GM12892 (cell line): ENCODE results near the gene OPTN.

Experiments used
- POLR2A ChIP-seq: IDR thresholded peaks from 2 replicates; pipeline ENCODE4 v1.6.1; 2011; ENCODE audit warnings: low read depth, low read length, control low read depth
- POLR2AphosphoS5 ChIP-seq: IDR thresholded peaks from 2 replicates; pipeline ENCODE4 v1.6.1; 2011; ENCODE audit warnings: low read depth, low read length, control low read depth
- TAF1 ChIP-seq: IDR thresholded peaks from 2 replicates; pipeline ENCODE4 v1.6.1; 2011; ENCODE audit warnings: low read depth, mild to moderate bottlenecking, control low read depth, low read length, borderline replicate concordance

GRCh38 chr10:13184730-13185514 lies 85.0 kb downstream of the OPTN start:
- TF ChIP-seq POLR2AphosphoS5 = no peak
- TF ChIP-seq TAF1 = no peak
- TF ChIP-seq POLR2A = no peak
